ENCODE data around the gene CBLB. TPM values are rescaled to one million over a fixed set of nuclear protein-coding genes. Genes with fewer than 3 reads are reported as not detected.

CBLB gene
- polyA plus RNA-seq, 2 donors, result 3.8 to 4.8 TPM

DNA sequence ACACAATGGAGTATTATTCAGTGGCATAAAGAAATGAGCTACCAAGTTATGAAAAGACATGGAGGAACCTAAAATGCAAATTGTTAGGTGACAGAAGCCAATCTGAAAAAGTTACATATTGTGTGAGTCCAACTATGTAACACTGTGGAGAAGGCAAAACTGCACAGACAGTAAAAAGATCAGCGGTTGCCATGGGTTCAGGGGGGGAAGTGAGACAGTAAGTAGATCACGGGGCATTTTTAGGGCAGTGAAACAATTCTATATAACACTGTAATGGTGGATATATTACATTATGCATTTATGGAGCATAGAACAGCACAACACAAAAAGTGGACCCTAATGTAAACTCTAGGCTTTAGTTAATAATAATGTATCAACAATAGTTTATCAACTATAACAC is 17.6 kb downstream of the CBLB start:
- 93 to 97% methylated on average over 2 of the region's 2 CpGs for WGBS, 2 donors
- H3K36me3 ChIP-seq (ENCODE audit: control insufficient read depth in 2 of 2, insufficient read depth in 2 of 2, low read length in 1 of 2), result no peaks in the 10 kb centered on the region
- no peaks in the 10 kb centered on the region for H3K4me1 ChIP-seq (ENCODE audit: control insufficient read depth in 2 of 2, insufficient read depth in 2 of 2, low read length in 1 of 2)
- H3K4me3 ChIP-seq (ENCODE audit: low read depth in 1 of 2, low read length in 2 of 2), result no peak overlapping the region
- no peak overlapping the region for H3K27ac ChIP-seq (ENCODE audit: low read depth in 2 of 2, low read length in 1 of 2)
- no peaks in the 10 kb centered on the region for H3K27me3 ChIP-seq (ENCODE audit: control insufficient read depth in 1 of 2, insufficient read depth in 2 of 2, low read length in 2 of 2)
- no peaks in the 10 kb centered on the region for H3K9me3 ChIP-seq (ENCODE audit: control insufficient read depth in 2 of 2, insufficient read depth in 1 of 2, low read depth in 1 of 2, low read length in 1 of 2)

GRCh38 chr3:105850593-105850992 is 18.2 kb downstream of the CBLB start:
- H3K4me1 ChIP-seq (ENCODE audit: control insufficient read depth in 2 of 2, insufficient read depth in 2 of 2, low read length in 1 of 2), result no peaks in the 10 kb centered on the region
- no peaks in the 10 kb centered on the region for H3K36me3 ChIP-seq (ENCODE audit: control insufficient read depth in 2 of 2, insufficient read depth in 2 of 2, low read length in 1 of 2)
- H3K27ac ChIP-seq (ENCODE audit: low read depth in 2 of 2, low read length in 1 of 2), result no peak overlapping the region
- no peaks in the 10 kb centered on the region for H3K9me3 ChIP-seq (ENCODE audit: control insufficient read depth in 2 of 2, insufficient read depth in 1 of 2, low read depth in 1 of 2, low read length in 1 of 2)
- WGBS, 2 donors, result 93 to 97% methylated on average over 2 of the region's 2 CpGs
- H3K4me3 ChIP-seq (ENCODE audit: low read depth in 1 of 2, low read length in 2 of 2), result no peak overlapping the region
- no peaks in the 10 kb centered on the region for H3K27me3 ChIP-seq (ENCODE audit: control insufficient read depth in 1 of 2, insufficient read depth in 2 of 2, low read length in 2 of 2)

GRCh38 chr3:105848821-105849220 is 20.0 kb downstream of the CBLB start:
- H3K27me3 ChIP-seq (ENCODE audit: control insufficient read depth in 1 of 2, insufficient read depth in 2 of 2, low read length in 2 of 2), result no peaks in the 10 kb centered on the region
- no peaks in the 10 kb centered on the region for H3K36me3 ChIP-seq (ENCODE audit: control insufficient read depth in 2 of 2, insufficient read depth in 2 of 2, low read length in 1 of 2)
- H3K9me3 ChIP-seq (ENCODE audit: control insufficient read depth in 2 of 2, insufficient read depth in 1 of 2, low read depth in 1 of 2, low read length in 1 of 2), result no peaks in the 10 kb centered on the region
- 92 to 94% methylated on average over 3 of the region's 3 CpGs for WGBS, 2 donors
- H3K4me1 ChIP-seq (ENCODE audit: control insufficient read depth in 2 of 2, insufficient read depth in 2 of 2, low read length in 1 of 2), result no peaks in the 10 kb centered on the region
- H3K4me3 ChIP-seq (ENCODE audit: low read depth in 1 of 2, low read length in 2 of 2), result no peak overlapping the region
- H3K27ac ChIP-seq (ENCODE audit: low read depth in 2 of 2, low read length in 1 of 2), result no peak overlapping the region

DNA sequence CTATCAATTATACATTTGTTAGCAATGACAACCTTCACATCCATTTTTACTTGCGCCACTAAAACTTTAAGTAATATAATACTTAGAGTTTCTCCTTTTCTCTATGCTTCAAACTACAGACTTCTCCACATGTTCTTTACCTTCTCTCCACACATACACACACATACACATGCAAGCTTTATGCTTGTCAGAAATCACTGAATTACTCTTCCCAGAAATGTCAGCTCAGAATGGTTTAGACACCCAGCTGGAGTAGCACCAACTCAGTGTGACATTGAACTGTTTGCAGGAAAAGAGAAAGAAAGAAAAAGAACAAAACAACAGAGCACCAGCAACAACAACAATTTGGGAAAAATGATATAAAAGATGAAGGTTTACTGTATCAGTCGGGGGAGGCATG is 20.9 kb downstream of the CBLB start:
- no peak overlapping the region for H3K27ac ChIP-seq (ENCODE audit: low read depth in 2 of 2, low read length in 1 of 2)
- 89 to 92% methylated on average over 2 of the region's 2 CpGs for WGBS, 2 donors

GRCh38 chr3:105847452-105847851 is 21.4 kb downstream of the CBLB start:
- H3K4me3 ChIP-seq (ENCODE audit: low read depth in 1 of 2, low read length in 2 of 2), result no peak overlapping the region
- no peaks in the 10 kb centered on the region for H3K36me3 ChIP-seq (ENCODE audit: control insufficient read depth in 2 of 2, insufficient read depth in 2 of 2, low read length in 1 of 2)
- no peaks in the 10 kb centered on the region for H3K4me1 ChIP-seq (ENCODE audit: control insufficient read depth in 2 of 2, insufficient read depth in 2 of 2, low read length in 1 of 2)
- H3K27me3 ChIP-seq (ENCODE audit: control insufficient read depth in 1 of 2, insufficient read depth in 2 of 2, low read length in 2 of 2), result no peaks in the 10 kb centered on the region
- 65 to 76% methylated on average over 1 of the region's 1 CpG for WGBS, 2 donors
- H3K27ac ChIP-seq (ENCODE audit: low read depth in 2 of 2, low read length in 1 of 2), result no peak overlapping the region
- no peaks in the 10 kb centered on the region for H3K9me3 ChIP-seq (ENCODE audit: control insufficient read depth in 2 of 2, insufficient read depth in 1 of 2, low read depth in 1 of 2, low read length in 1 of 2)

More for the DNA sequence above, 20.9 kb downstream of the CBLB start:
- H3K4me3 ChIP-seq (ENCODE audit: low read depth in 1 of 2, low read length in 2 of 2), result no peak overlapping the region
- no peaks in the 10 kb centered on the region for H3K9me3 ChIP-seq (ENCODE audit: control insufficient read depth in 2 of 2, insufficient read depth in 1 of 2, low read depth in 1 of 2, low read length in 1 of 2)
- no peaks in the 10 kb centered on the region for H3K4me1 ChIP-seq (ENCODE audit: control insufficient read depth in 2 of 2, insufficient read depth in 2 of 2, low read length in 1 of 2)
- no peaks in the 10 kb centered on the region for H3K27me3 ChIP-seq (ENCODE audit: control insufficient read depth in 1 of 2, insufficient read depth in 2 of 2, low read length in 2 of 2)
- H3K36me3 ChIP-seq (ENCODE audit: control insufficient read depth in 2 of 2, insufficient read depth in 2 of 2, low read length in 1 of 2), result no peaks in the 10 kb centered on the region

DNA sequence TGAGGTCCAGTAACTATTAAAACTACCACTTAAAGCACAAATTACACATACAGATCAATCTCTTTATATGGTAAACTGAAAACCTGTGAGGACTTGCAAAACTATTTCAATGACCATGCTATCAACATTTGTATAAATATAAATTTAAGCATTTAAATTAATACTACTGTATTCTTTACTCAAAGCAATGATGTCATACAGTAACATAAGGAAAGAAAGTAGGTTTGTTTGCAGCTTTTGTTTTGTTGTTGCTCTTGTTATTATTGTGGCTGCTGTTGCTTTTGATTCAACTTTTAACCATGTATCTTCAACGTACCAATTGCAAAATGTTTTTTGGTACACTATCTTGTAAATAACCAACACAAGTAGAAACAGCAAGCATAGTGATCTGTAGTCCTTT is 22.0 kb downstream of the CBLB start:
- Histone ChIP-seq H3K27me3 (ENCODE audit: control insufficient read depth in 1 of 2, insufficient read depth in 2 of 2, low read length in 2 of 2) (no peaks in the 10 kb centered on the region), H3K4me3 (ENCODE audit: low read depth in 1 of 2, low read length in 2 of 2) (no peak overlapping the region), H3K27ac (ENCODE audit: low read depth in 2 of 2, low read length in 1 of 2) (no peak overlapping the region), H3K36me3 (ENCODE audit: control insufficient read depth in 2 of 2, insufficient read depth in 2 of 2, low read length in 1 of 2) (no peaks in the 10 kb centered on the region), H3K9me3 (ENCODE audit: control insufficient read depth in 2 of 2, insufficient read depth in 1 of 2, low read depth in 1 of 2, low read length in 1 of 2) (no peaks in the 10 kb centered on the region), H3K4me1 (ENCODE audit: control insufficient read depth in 2 of 2, insufficient read depth in 2 of 2, low read length in 1 of 2) (no peaks in the 10 kb centered on the region)
- 41 to 45% methylated on average over 1 of the region's 1 CpG for WGBS, 2 donors

GRCh38 chr3:105845488-105845887 is 23.3 kb downstream of the CBLB start:
- no peaks in the 10 kb centered on the region for H3K36me3 ChIP-seq (ENCODE audit: control insufficient read depth in 2 of 2, insufficient read depth in 2 of 2, low read length in 1 of 2)
- no peaks in the 10 kb centered on the region for H3K9me3 ChIP-seq (ENCODE audit: control insufficient read depth in 2 of 2, insufficient read depth in 1 of 2, low read depth in 1 of 2, low read length in 1 of 2)
- H3K27me3 ChIP-seq (ENCODE audit: control insufficient read depth in 1 of 2, insufficient read depth in 2 of 2, low read length in 2 of 2), result no peaks in the 10 kb centered on the region
- no peaks in the 10 kb centered on the region for H3K4me1 ChIP-seq (ENCODE audit: control insufficient read depth in 2 of 2, insufficient read depth in 2 of 2, low read length in 1 of 2)
- H3K27ac ChIP-seq (ENCODE audit: low read depth in 2 of 2, low read length in 1 of 2), result no peak overlapping the region
- H3K4me3 ChIP-seq (ENCODE audit: low read depth in 1 of 2, low read length in 2 of 2), result no peak overlapping the region
- WGBS, 2 donors, result 43 to 80% methylated on average over 1 of the region's 1 CpG

- H3K27me3 ChIP-seq (ENCODE audit: control insufficient read depth in 1 of 2, insufficient read depth in 2 of 2, low read length in 2 of 2), result no peaks in the 10 kb centered on the region
- H3K4me3 ChIP-seq (ENCODE audit: low read depth in 1 of 2, low read length in 2 of 2), result no peak overlapping the region
- H3K36me3 ChIP-seq (ENCODE audit: control insufficient read depth in 2 of 2, insufficient read depth in 2 of 2, low read length in 1 of 2), result no peaks in the 10 kb centered on the region
- H3K4me1 ChIP-seq (ENCODE audit: control insufficient read depth in 2 of 2, insufficient read depth in 2 of 2, low read length in 1 of 2), result no peaks in the 10 kb centered on the region
- H3K27ac ChIP-seq (ENCODE audit: low read depth in 2 of 2, low read length in 1 of 2), result no peak overlapping the region
- H3K9me3 ChIP-seq (ENCODE audit: control insufficient read depth in 2 of 2, insufficient read depth in 1 of 2, low read depth in 1 of 2, low read length in 1 of 2), result no peaks in the 10 kb centered on the region
Observed at GRCh38 chr3:105844704-105845103, 24.1 kb downstream of the CBLB start.

DNA sequence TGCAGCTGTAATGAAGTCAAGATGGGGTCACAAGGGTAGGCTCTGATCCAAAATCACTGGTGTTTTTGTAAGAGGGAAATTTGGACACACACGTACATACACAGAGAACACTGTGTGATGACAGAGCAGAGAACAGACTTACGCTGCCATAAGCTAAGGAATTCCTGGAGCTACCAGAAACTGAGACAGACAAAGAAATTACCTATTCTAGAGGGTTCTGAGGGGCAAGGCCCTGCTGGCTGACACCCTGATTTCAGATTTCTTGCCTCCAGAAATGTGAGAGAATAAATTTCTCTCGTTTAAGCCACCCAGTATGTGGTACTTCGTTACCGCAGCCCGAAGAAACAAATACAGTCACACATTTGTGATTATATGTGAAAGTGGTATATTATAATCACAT is 24.8 kb downstream of the CBLB start:
- Histone ChIP-seq H3K27me3 (ENCODE audit: control insufficient read depth in 1 of 2, insufficient read depth in 2 of 2, low read length in 2 of 2) (no peaks in the 10 kb centered on the region), H3K36me3 (ENCODE audit: control insufficient read depth in 2 of 2, insufficient read depth in 2 of 2, low read length in 1 of 2) (no peaks in the 10 kb centered on the region), H3K9me3 (ENCODE audit: control insufficient read depth in 2 of 2, insufficient read depth in 1 of 2, low read depth in 1 of 2, low read length in 1 of 2) (no peaks in the 10 kb centered on the region), H3K4me3 (ENCODE audit: low read depth in 1 of 2, low read length in 2 of 2) (no peak overlapping the region), H3K27ac (ENCODE audit: low read depth in 2 of 2, low read length in 1 of 2) (peak overlapping the region in 1 of 2 donors; percentile 13), H3K4me1 (ENCODE audit: control insufficient read depth in 2 of 2, insufficient read depth in 2 of 2, low read length in 1 of 2) (no peaks in the 10 kb centered on the region)
- WGBS, 2 donors, result 76 to 79% methylated on average over 6 of the region's 6 CpGs

DNA sequence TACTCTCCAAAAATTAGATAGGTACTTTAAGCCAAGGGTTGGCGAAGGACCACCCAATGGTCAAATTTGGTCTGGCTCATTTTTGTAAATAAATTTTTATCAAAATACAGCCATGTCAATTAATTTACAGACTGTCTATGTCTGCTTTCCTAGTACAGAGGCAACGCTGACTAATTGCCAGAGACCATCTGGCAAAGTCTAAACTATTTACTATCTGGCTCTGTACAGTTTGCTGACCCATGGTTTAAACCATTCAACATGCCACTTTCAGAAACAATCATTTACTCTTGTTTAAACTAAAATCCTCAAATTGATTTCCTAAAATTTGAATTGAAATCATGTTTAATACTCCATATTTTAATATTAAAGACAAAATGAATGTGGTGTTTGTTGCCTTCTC is 25.9 kb downstream of the CBLB start:
- no peak overlapping the region for H3K4me3 ChIP-seq (ENCODE audit: low read depth in 1 of 2, low read length in 2 of 2)
- no peaks in the 10 kb centered on the region for H3K4me1 ChIP-seq (ENCODE audit: control insufficient read depth in 2 of 2, insufficient read depth in 2 of 2, low read length in 1 of 2)
- no peaks in the 10 kb centered on the region for H3K9me3 ChIP-seq (ENCODE audit: control insufficient read depth in 2 of 2, insufficient read depth in 1 of 2, low read depth in 1 of 2, low read length in 1 of 2)
- no peaks in the 10 kb centered on the region for H3K36me3 ChIP-seq (ENCODE audit: control insufficient read depth in 2 of 2, insufficient read depth in 2 of 2, low read length in 1 of 2)
- no peak overlapping the region for H3K27ac ChIP-seq (ENCODE audit: low read depth in 2 of 2, low read length in 1 of 2)
- 72 to 78% methylated on average over 2 of the region's 2 CpGs for whole genome bisulfite sequencing, 2 donors
- H3K27me3 ChIP-seq (ENCODE audit: control insufficient read depth in 1 of 2, insufficient read depth in 2 of 2, low read length in 2 of 2), result no peaks in the 10 kb centered on the region

Data from esophagus (tissue), 2 donors.